Esophagus (tissue), 2 donors: ENCODE data around the gene PREX1. TPM values are rescaled to one million over a fixed set of nuclear protein-coding genes. Genes with fewer than 3 reads are reported as not detected.

Experiments
- H3K27ac ChIP-seq, 2 donors: one replicate each; pipeline ENCODE4 v1.5.1; 2013; ENCODE audit warnings: low read depth in 2 of 2, mild to moderate bottlenecking in 2 of 2, inconsistent platforms in 1 of 2, low read length in 1 of 2, moderate library complexity in 1 of 2
- H3K27me3 ChIP-seq, 2 donors: one replicate each; pipeline ENCODE4 v1.6.1; 2013; ENCODE audit warnings: low read length in 2 of 2, control low read depth in 1 of 2, mild to moderate bottlenecking in 1 of 2; ENCODE audit not compliant: insufficient read depth in 2 of 2, control insufficient read depth in 1 of 2
- H3K36me3 ChIP-seq, 2 donors: one replicate each; pipeline ENCODE4 v1.6.1; 2013; ENCODE audit warnings: low read length in 1 of 2; ENCODE audit not compliant: control insufficient read depth in 2 of 2, insufficient read depth in 2 of 2
- H3K4me1 ChIP-seq, 2 donors: one replicate each; pipeline ENCODE4 v1.6.1; 2013; ENCODE audit warnings: low read length in 1 of 2; ENCODE audit not compliant: control insufficient read depth in 2 of 2, insufficient read depth in 2 of 2
- H3K4me3 ChIP-seq, 2 donors: one replicate each; pipeline ENCODE4 v1.5.1; 2013; ENCODE audit warnings: low read length in 2 of 2, mild to moderate bottlenecking in 2 of 2, low read depth in 1 of 2, moderate library complexity in 1 of 2
- H3K9me3 ChIP-seq, 2 donors: one replicate each; pipeline ENCODE4 v1.6.1; 2013; ENCODE audit warnings: mild to moderate bottlenecking in 2 of 2, low read depth in 1 of 2, low read length in 1 of 2, moderate library complexity in 1 of 2; ENCODE audit not compliant: control insufficient read depth in 2 of 2, insufficient read depth in 1 of 2
- WGBS, 2 donors: extraction: QIAGEN DNeasy Blood & Tissue Kit; methylation state at CpG; one replicate each; pipeline ENCODE4 v1.1.7; 2013; 5-methylcytosine and 5-hydroxymethylcytosine counted together
- polyA plus RNA-seq, 2 donors: library from polyadenylated mRNA; stranded (reverse); fragments of 200-250 nt; gene quantifications; one replicate each; pipeline ENCODE4 v1.2.3, GENCODE V29; 2013
- donor health status: healthy with polysubstance abuse.
- donor health status: Bipolar disorder and iron deficiency.

Gene PREX1
- polyA plus RNA-seq, 2 donors = 2.5 to 3.0 TPM

- WGBS, 2 donors = 86 to 88% methylated on average over 16 of the region's 16 CpGs
- no peaks in the 10 kb centered on the region for H3K27me3 ChIP-seq
- H3K4me1 ChIP-seq = no peaks in the 10 kb centered on the region
- no peak overlapping the region for H3K27ac ChIP-seq
- peaks cover 0 to 2% of the 10 kb centered on the region in 2 donors for H3K36me3 ChIP-seq
- no peak overlapping the region for H3K4me3 ChIP-seq
- H3K9me3 ChIP-seq = no peaks in the 10 kb centered on the region
Observed at GRCh38 chr20:48742912-48743680, 84.7 kb downstream of the PREX1 start.

DNA sequence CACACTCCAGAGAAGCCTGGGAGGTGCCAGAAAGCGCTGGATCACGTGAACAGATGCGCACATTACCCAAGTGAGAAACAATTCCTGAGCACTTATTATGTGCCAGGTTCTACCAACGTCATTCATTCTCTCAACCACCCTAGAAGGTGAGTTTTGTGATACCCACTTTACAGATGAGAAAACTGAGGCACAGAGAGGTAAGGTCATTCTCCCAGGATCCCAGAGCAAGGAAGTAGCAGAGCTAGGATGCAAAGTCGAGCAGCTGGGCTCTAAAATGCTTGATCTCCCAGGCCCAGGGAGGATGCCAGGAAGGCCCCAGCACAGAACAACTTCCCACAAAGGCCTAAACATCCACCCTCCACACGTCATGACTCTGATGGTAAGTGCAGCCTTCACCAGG is 85.6 kb downstream of the PREX1 start:
- no peaks in the 10 kb centered on the region for H3K27me3 ChIP-seq
- 82% methylated on average over 6 of the region's 6 CpGs for WGBS, 2 donors

GRCh38 chr20:48741669-48742068 is 86.1 kb downstream of the PREX1 start:
- Histone ChIP-seq H3K4me3 (no peak overlapping the region), H3K4me1 (no peaks in the 10 kb centered on the region), H3K36me3 (peaks cover 0 to 2% of the 10 kb centered on the region in 2 donors), H3K27ac (no peak overlapping the region), H3K9me3 (no peaks in the 10 kb centered on the region), H3K27me3 (no peaks in the 10 kb centered on the region)
- 90 to 91% methylated on average over 9 of the region's 9 CpGs for WGBS, 2 donors

More for the DNA sequence above, 85.6 kb downstream of the PREX1 start:
- peaks cover 0 to 2% of the 10 kb centered on the region in 2 donors for H3K36me3 ChIP-seq
- no peak overlapping the region for H3K27ac ChIP-seq
- no peak overlapping the region for H3K4me3 ChIP-seq
- H3K4me1 ChIP-seq = no peaks in the 10 kb centered on the region
- H3K9me3 ChIP-seq = no peaks in the 10 kb centered on the region

GRCh38 chr20:48740712-48741111 is 87.1 kb downstream of the PREX1 start:
- Histone ChIP-seq H3K9me3 (no peaks in the 10 kb centered on the region), H3K36me3 (peaks cover 0 to 2% of the 10 kb centered on the region in 2 donors), H3K27ac (no peak overlapping the region), H3K27me3 (no peaks in the 10 kb centered on the region), H3K4me3 (no peak overlapping the region), H3K4me1 (no peaks in the 10 kb centered on the region)
- WGBS, 2 donors = 74 to 78% methylated on average over 6 of the region's 6 CpGs

GRCh38 chr20:48740292-48740649 is 87.5 kb downstream of the PREX1 start:
- peaks cover 0 to 2% of the 10 kb centered on the region in 2 donors for H3K36me3 ChIP-seq
- H3K27me3 ChIP-seq = no peaks in the 10 kb centered on the region
- WGBS, 2 donors = 77 to 81% methylated on average over 2 of the region's 2 CpGs
- H3K4me3 ChIP-seq = no peak overlapping the region
- H3K4me1 ChIP-seq = no peaks in the 10 kb centered on the region
- H3K9me3 ChIP-seq = no peaks in the 10 kb centered on the region
- no peak overlapping the region for H3K27ac ChIP-seq

DNA sequence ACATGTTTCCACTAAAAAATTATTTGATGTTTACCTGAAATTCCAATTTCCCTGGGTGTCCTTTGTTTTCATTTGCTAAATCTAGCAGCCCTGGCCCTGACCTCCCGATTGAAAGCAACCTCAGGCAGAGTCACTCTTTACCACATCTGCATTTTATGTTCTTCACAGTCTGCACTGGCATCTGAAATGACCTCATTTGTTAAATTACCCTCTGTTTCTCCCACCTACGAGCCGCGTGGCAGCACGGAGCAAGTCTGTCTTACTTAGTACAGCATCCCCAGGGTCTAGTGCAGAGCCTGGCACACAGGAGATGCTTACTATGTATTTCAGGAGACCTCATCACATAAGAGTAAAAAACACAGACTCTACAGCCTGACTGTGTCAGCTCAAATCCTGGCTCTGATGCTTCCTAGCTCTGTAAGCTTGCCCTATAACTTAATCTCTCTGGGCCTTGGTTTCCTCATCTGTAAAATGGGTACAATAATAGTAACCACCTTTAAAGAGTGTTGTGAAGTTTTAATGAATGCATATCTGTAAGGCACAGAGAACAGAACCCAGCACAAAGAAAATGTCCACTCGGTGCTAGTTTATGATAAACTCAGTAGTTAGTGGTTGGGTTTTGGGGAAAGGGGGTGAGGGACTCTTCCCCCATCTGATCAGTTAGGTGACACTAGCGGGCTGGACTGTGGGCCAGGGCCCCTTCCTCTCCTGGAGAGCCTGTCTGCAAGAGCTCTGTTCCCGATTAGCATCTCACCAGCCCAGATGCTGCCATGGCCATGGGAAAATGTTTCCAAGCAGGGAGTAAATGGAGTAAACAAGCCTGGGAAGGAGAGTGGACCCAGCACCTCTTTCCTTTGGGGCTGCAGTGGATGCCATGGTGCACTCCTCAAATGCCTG is 88.2 kb downstream of the PREX1 start:
- Histone ChIP-seq H3K36me3 (peaks cover 0 to 4% of the 10 kb centered on the region in 2 donors), H3K4me3 (no peak overlapping the region), H3K4me1 (no peaks in the 10 kb centered on the region), H3K27ac (no peak overlapping the region), H3K27me3 (no peaks in the 10 kb centered on the region), H3K9me3 (no peaks in the 10 kb centered on the region)
- 72 to 75% methylated on average over 8 of the region's 8 CpGs for WGBS, 2 donors

- Histone ChIP-seq H3K27me3 (no peaks in the 10 kb centered on the region), H3K9me3 (no peaks in the 10 kb centered on the region), H3K36me3 (peaks cover 0 to 2% of the 10 kb centered on the region in 2 donors), H3K4me3 (no peak overlapping the region), H3K27ac (no peak overlapping the region), H3K4me1 (no peaks in the 10 kb centered on the region)
- 43 to 50% methylated on average over 11 of the region's 11 CpGs for WGBS, 2 donors
Observed at GRCh38 chr20:48738399-48739304, 89.1 kb downstream of the PREX1 start.

DNA sequence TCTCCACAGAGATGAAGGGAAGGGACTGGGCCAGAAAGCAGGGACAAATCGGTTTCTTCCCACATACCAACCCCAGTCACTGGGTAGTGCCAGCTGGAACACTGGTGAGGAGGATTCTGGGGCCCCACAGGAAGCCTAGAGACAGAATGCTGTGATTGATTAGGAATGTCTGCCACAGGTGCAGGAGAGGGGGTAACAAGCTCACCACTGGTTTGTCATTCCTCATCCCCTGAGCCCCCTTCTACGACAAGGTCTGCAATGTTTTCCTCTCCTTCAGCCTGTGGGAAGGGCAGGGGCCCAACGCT is 89.8 kb downstream of the PREX1 start:
- Histone ChIP-seq H3K4me1 (no peaks in the 10 kb centered on the region), H3K27ac (no peak overlapping the region)
- WGBS, 2 donors = 41 to 46% methylated on average over 3 of the region's 3 CpGs

GRCh38 chr20:48737434-48738093 is 90.2 kb downstream of the PREX1 start:
- H3K36me3 ChIP-seq = peaks cover 0 to 2% of the 10 kb centered on the region in 2 donors
- no peaks in the 10 kb centered on the region for H3K27me3 ChIP-seq
- no peak overlapping the region for H3K4me3 ChIP-seq
- no peaks in the 10 kb centered on the region for H3K4me1 ChIP-seq
- no peaks in the 10 kb centered on the region for H3K9me3 ChIP-seq
- 84 to 85% methylated on average over 8 of the region's 8 CpGs for WGBS, 2 donors
- H3K27ac ChIP-seq = no peak overlapping the region

More for the DNA sequence above, 89.8 kb downstream of the PREX1 start:
- Histone ChIP-seq H3K27me3 (no peaks in the 10 kb centered on the region), H3K9me3 (no peaks in the 10 kb centered on the region), H3K4me3 (no peak overlapping the region), H3K36me3 (peaks cover 0 to 2% of the 10 kb centered on the region in 2 donors)
